Activated naive CD8-positive, alpha-beta T cell (primary cell): ENCODE data around the gene PLD5.
"Not testable (repeated sequence)": the region's sequence is repeated elsewhere in the genome, so short reads cannot be mapped to it uniquely, and the experiment has no call there.

ENCODE experiments used
- H3K27ac Mint-ChIP-seq: one replicate; pipeline ENCODE4 v1.8.0; 2021; ENCODE audit warnings: mixed read lengths
- H3K27me3 Mint-ChIP-seq: one replicate; pipeline ENCODE4 v1.8.0; 2021; ENCODE audit warnings: mixed read lengths
- H3K36me3 Mint-ChIP-seq: one replicate; pipeline ENCODE4 v1.8.0; 2021; ENCODE audit warnings: mixed read lengths
- H3K4me1 Mint-ChIP-seq: one replicate; pipeline ENCODE4 v1.8.0; 2021; ENCODE audit warnings: low read depth, mixed read lengths
- H3K4me3 Mint-ChIP-seq: one replicate; pipeline ENCODE4 v1.8.0; 2021; ENCODE audit warnings: mild to moderate bottlenecking, mixed read lengths
- H3K9me3 Mint-ChIP-seq: one replicate; pipeline ENCODE4 v1.8.0; 2021; ENCODE audit warnings: low read depth, mixed read lengths

Gene PLD5

DNA sequence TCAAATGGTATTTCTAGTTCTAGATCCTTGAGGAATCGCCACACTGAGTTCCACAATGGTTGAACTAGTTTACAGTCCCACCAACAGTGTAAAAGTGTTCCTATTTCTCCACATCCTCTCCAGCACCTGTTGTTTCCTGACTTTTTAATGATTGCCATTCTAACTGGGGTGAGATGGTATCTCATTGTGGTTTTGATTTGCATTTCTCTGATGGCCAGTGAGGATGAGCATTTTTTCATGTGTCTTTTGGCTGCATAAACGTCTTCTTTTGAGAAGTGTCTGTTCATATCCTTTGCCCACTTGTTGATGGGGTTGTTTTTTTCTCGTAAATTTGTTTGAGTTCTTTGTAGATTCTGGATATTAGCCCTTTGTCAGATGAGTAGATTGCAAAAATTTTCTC, 427.2 kb downstream of the PLD5 start:
- H3K4me3 Mint-ChIP-seq, H3K36me3 Mint-ChIP-seq, H3K27me3 Mint-ChIP-seq, H3K4me1 Mint-ChIP-seq, H3K27ac Mint-ChIP-seq, H3K9me3 Mint-ChIP-seq: not testable (repeated sequence)

DNA sequence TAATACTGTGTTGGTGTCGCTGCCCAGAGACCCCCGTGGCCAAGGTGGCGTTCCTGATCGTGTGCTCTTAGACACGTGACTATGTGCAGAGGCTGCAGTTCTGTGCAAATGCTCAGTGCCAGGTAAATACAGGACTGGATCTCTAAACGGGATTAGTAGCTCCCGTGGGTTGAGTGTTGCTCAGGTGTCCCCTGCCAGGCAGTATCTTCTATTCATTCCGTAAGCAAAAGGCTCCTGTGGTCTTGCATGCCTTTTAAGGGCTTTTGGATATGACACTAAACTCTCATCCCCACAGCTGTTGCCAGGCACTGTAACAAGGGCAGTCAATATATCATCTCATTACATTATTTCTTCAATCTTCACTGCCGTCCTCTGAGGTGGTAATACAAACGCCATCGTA, 431.4 kb downstream of the PLD5 start:
- H3K27ac Mint-ChIP-seq: no peak overlapping the region
- no peaks in the 10 kb centered on the region for H3K27me3 Mint-ChIP-seq
- no peaks in the 10 kb centered on the region for H3K4me1 Mint-ChIP-seq
- no peaks in the 10 kb centered on the region for H3K9me3 Mint-ChIP-seq
- H3K4me3 Mint-ChIP-seq: no peak overlapping the region
- H3K36me3 Mint-ChIP-seq: no peaks in the 10 kb centered on the region

DNA sequence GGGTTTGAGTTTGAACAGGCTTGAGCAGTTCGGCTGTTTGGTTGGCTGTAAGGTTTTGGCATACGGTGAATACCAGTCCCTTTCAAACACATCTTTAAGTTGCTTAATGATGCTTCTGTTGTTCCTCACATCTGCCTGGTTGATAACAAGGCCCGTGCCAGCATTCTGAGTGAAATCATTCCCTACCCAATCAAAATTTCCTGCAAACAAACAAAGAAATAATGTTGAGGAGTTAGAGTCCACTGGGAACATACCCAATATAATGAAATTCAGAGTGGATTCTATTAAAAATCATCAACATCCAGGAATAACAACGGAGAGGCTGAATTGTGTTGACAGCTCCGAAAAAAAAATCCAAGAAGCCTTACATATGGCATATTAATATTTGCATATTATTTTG, 434.6 kb downstream of the PLD5 start:
- peaks cover 2% of the 10 kb centered on the region for H3K27me3 Mint-ChIP-seq
- H3K4me3 Mint-ChIP-seq: no peak overlapping the region
- H3K36me3 Mint-ChIP-seq: no peaks in the 10 kb centered on the region
- no peaks in the 10 kb centered on the region for H3K9me3 Mint-ChIP-seq
- H3K27ac Mint-ChIP-seq: no peak overlapping the region
- no peaks in the 10 kb centered on the region for H3K4me1 Mint-ChIP-seq

DNA sequence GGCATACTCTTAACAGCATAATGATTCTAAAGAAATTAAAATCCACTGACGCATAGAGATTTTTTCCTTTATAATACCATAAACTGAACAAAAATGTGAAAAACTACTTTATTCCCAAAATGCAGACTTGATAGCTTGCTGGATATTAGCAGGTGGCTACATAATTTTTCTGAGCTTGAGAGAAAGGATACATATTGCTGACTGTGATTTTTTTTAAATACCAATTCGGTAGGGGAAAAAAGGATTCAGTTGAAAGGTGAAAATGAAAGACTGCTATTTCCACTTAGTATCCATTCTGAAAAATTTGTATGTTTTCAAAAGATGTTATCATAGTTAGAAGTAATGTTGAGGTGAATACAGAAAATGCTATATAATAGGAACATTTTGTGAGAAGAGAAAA, 435.6 kb downstream of the PLD5 start:
- Mint-ChIP-seq H3K9me3 (no peaks in the 10 kb centered on the region), H3K4me1 (no peaks in the 10 kb centered on the region)

DNA sequence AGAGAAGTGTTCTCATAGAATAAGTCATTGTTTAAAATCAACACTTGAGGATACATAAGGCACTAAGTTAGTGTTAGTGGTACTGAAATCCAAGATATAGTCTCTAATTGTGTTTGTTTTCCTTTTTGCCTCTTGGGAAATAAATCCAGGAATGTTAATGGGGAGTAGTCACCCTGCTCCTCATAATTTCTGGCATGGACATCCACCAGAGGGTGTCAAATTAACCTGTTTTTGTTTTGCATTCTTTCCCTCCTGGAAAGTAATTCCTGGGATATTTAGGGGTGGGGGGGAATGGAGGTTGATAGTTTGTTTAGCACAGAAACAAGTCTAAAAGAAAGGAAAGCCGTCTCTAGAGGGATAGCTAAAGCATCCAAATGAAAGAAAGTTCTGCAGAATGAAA, 437.8 kb downstream of the PLD5 start:
- no peak overlapping the region for H3K4me3 Mint-ChIP-seq
- H3K27me3 Mint-ChIP-seq: peaks cover 5% of the 10 kb centered on the region
- H3K4me1 Mint-ChIP-seq: no peaks in the 10 kb centered on the region
- no peak overlapping the region for H3K27ac Mint-ChIP-seq
- H3K36me3 Mint-ChIP-seq: no peaks in the 10 kb centered on the region
- H3K9me3 Mint-ChIP-seq: no peaks in the 10 kb centered on the region

More for the DNA sequence above, 435.6 kb downstream of the PLD5 start:
- Mint-ChIP-seq H3K27me3 (peaks cover 2% of the 10 kb centered on the region), H3K27ac (no peak overlapping the region), H3K4me3 (no peak overlapping the region), H3K36me3 (no peaks in the 10 kb centered on the region)

DNA sequence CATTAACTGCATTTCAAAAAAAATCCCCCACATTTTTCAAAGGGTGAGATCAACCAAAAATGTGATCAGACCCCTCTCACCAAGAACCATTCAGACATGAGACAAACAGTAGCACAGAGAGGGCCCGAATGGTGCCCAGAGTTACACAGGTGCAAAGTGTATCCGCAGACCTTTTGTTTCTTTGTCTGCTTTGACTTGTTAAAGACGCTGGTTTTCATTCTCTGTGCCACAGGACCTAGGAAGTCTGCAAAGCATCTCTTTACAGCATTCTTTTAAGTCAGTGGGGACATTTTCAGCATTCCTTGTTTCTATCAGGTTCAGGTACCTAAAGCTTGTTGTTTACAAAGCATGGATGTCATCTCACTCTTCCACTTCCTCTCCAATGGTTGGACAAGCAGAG, 438.4 kb downstream of the PLD5 start:
- H3K27me3 Mint-ChIP-seq: peaks cover 5% of the 10 kb centered on the region
- H3K4me3 Mint-ChIP-seq: no peak overlapping the region
- H3K27ac Mint-ChIP-seq: no peak overlapping the region
- H3K4me1 Mint-ChIP-seq: no peaks in the 10 kb centered on the region
- H3K9me3 Mint-ChIP-seq: no peaks in the 10 kb centered on the region
- H3K36me3 Mint-ChIP-seq: no peaks in the 10 kb centered on the region

DNA sequence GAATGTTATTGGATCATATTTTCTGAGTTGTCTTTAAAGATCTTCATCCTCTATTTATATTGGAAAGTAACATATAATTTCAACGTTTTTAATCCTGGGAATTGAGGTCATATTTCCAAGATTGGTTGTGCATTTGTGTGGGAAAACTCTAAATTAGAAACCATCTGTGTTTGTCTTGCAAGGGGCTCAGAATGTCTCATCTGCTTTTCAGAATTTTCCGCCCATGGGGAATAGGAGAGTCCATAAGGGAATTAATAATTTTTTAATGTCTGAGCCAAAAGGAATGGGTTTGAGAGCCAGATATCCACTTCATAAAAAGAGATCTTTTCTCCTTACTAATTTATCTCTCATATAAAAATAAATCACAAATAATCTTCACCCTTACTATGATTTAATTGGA, 440.8 kb downstream of the PLD5 start:
- H3K27ac Mint-ChIP-seq: no peak overlapping the region
- peaks cover 5% of the 10 kb centered on the region for H3K27me3 Mint-ChIP-seq
- no peaks in the 10 kb centered on the region for H3K36me3 Mint-ChIP-seq

DNA sequence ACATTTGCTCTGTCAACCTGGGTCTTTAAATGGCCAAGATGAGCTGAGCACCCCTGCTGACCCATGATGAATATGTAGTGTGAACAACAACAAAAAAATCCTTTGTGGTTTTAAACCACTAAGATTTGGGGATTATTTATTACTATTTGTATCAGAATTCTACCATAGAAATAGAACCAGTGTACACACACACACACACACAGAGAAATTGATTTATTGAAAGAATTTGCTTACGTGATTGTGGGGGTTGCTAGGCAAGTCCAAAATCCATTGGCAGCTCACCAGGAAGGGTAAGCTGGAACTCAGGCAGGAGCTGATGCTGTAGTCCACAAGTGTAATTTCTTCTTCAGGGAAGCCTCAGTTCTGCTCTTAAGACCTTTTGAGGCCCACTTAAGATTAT, 443.1 kb downstream of the PLD5 start:
- Mint-ChIP-seq H3K27me3 (peaks cover 5% of the 10 kb centered on the region), H3K4me3 (no peak overlapping the region), H3K36me3 (no peaks in the 10 kb centered on the region), H3K27ac (no peak overlapping the region), H3K9me3 (no peaks in the 10 kb centered on the region), H3K4me1 (no peaks in the 10 kb centered on the region)

More for the DNA sequence above, 440.8 kb downstream of the PLD5 start:
- no peaks in the 10 kb centered on the region for H3K4me1 Mint-ChIP-seq
- H3K4me3 Mint-ChIP-seq: no peak overlapping the region
- no peaks in the 10 kb centered on the region for H3K9me3 Mint-ChIP-seq

DNA sequence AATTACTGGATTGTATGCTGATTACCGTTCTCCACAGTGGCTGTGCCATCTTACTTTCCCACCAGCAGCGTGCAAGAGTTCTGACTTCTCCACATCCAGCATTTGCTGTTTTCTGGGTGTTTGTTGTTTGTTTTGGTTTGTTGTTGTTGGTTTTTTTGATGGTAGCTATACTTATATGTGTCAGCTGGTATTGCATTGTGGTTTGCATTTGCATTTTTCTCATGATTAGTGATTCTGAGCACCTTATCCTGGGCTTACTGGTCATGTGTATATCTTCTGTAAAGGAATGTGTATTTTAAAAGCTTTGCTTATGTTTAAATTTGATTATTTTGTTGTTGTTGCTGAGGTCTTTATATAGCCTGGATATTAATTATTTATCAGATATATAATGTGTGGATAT, 458.7 kb downstream of the PLD5 start:
- H3K27ac Mint-ChIP-seq: no peak overlapping the region
- H3K9me3 Mint-ChIP-seq: no peaks in the 10 kb centered on the region
- H3K36me3 Mint-ChIP-seq: no peaks in the 10 kb centered on the region
- no peak overlapping the region for H3K4me3 Mint-ChIP-seq
- H3K27me3 Mint-ChIP-seq: peaks cover 3% of the 10 kb centered on the region
- H3K4me1 Mint-ChIP-seq: no peaks in the 10 kb centered on the region

DNA sequence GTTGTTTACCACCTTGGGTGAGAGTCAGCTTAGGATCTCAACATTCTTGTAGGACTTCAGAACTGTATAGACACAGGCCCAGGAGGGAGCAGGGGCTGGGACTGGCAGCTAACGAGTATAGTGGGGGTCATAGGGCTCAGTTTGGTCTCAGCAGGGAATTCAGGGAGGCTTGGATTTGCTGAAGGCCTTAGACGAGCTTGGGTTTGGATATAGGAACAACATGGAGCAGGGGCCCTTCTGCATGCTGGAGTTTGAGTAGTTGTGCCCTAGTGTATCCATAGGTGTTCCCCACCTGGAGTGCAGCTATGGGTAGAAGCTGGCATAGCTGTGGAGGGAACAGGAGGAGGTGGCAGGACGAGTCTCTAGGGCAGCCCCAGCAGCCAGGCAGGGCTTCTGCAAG, 462.2 kb downstream of the PLD5 start:
- Mint-ChIP-seq H3K4me3 (no peak overlapping the region), H3K9me3 (no peaks in the 10 kb centered on the region), H3K27me3 (no peaks in the 10 kb centered on the region), H3K27ac (no peak overlapping the region), H3K36me3 (no peaks in the 10 kb centered on the region), H3K4me1 (no peaks in the 10 kb centered on the region)

DNA sequence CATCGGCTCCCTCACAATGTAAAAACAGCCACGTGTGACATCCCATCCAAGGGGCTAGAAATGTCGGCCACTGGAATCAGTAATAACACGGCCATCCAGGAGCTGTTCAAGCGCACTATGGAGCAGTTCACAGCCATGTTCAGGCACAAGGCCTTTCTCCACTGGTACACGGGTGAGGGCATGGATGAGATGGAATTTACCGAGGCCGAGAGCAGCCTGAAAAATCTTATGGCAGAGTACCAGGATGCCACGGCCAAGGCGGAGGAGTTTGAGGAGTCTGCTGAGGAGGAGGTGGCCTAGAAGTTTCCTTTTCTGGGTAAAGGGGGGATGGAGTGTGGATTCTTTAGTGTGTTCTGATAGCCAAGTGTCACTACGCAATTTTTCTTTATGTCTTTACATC, 464.5 kb downstream of the PLD5 start:
- Mint-ChIP-seq H3K9me3 (no peaks in the 10 kb centered on the region), H3K36me3 (no peaks in the 10 kb centered on the region), H3K27ac (no peak overlapping the region), H3K27me3 (no peaks in the 10 kb centered on the region), H3K4me1 (no peaks in the 10 kb centered on the region), H3K4me3 (no peak overlapping the region)

DNA sequence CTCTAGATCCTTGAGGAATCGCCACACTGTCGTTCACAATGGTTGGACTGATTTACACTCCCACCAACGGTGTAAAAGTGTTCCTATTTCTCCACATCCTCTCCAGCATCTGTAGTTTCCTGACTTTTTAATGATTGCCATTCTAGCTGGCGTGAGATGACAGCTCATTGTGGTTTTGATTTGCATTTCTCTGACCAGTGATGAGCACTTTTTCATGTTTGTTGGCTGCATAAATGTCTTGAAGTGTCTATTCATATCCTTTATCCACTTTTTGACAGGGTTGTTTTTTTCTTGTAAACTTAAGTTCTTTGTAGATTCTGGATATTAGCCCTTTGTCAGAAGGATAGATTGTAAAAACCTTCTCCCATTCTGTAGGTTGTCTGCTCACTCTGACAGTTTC, 465.9 kb downstream of the PLD5 start:
- H3K4me1 Mint-ChIP-seq, H3K4me3 Mint-ChIP-seq, H3K9me3 Mint-ChIP-seq, H3K27me3 Mint-ChIP-seq, H3K27ac Mint-ChIP-seq, H3K36me3 Mint-ChIP-seq: not testable (repeated sequence)

DNA sequence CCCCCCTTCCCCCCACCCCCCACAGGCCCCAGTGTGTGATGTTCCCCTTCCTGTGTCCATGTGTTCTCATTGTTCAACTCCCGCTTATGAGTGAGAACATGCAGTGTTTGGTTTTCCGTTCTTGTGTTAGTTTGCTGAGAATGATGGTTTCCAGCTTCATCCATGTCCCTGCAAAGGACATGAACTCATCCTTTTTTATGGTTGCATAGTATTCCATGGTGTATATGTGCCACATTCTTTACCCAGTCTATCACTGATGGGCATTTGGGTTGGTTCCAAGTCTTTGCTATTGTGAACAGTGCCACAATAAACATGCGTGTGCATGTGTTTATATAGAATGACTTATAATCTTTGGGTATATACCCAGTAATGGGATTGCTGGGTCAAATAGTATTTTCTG, 466.3 kb downstream of the PLD5 start:
- H3K27me3 Mint-ChIP-seq, H3K27ac Mint-ChIP-seq, H3K36me3 Mint-ChIP-seq, H3K4me1 Mint-ChIP-seq, H3K9me3 Mint-ChIP-seq, H3K4me3 Mint-ChIP-seq: not testable (repeated sequence)

DNA sequence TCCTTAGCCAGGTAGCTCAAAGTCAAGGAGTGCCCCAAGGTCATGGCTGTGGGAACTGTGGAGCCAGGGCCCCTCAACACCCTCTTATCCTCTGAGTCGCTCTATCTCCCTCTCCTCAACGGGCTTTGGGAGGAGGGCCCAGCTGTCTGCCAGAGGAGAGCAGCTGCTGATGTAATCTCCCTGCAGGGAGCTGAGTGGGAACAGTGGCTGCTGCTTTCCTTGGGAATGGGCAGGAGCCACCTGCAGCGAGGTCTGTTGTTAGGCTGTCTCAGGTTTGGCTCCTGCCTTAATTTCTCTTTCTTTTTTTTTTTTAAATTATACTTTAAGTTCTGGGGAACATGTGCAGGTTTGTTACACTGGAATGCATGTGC, 466.8 kb downstream of the PLD5 start:
- Mint-ChIP-seq H3K27me3 (no peaks in the 10 kb centered on the region), H3K27ac (no peak overlapping the region), H3K36me3 (no peaks in the 10 kb centered on the region), H3K9me3 (no peaks in the 10 kb centered on the region), H3K4me1 (no peaks in the 10 kb centered on the region), H3K4me3 (no peak overlapping the region)

DNA sequence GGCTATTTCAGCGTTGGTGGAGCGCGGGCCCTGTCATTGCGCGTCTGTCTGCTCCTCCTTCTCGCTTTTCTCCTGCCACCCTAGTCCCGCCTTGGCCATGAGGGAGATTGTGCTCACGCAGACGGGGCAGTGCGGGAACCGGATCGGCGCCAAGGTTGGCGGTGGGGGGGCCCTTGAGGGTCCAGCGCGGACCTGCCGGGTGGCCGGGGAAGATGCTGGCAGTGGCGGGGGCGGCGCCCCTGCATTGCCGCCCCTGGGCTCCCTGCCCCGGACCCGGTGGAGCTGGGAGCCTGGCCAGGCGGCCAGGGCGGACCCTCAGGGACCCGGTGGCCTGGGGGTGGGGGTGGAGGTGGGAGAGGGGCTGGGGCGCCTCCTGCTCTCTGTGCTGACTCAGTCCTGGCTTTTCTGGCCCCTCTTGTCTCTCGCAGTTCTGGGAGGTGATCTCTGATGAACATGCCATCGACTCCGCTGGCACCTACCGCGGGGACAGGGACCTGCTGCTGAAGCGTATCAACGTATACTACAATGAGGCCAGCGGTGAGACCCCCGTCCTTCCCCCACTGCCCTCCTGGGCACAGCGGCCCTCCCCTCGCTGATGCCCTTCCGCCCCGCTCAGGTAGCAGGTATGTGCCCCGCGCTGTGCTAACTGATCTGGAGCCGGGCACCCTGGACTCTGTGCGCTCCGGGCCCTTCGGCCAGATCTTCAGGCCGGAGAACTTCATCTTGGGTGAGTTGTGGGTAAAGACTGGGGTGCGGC, 467.3 kb downstream of the PLD5 start:
- Mint-ChIP-seq H3K4me1 (no peaks in the 10 kb centered on the region), H3K4me3 (no peak overlapping the region), H3K36me3 (no peaks in the 10 kb centered on the region), H3K27ac (no peak overlapping the region), H3K9me3 (no peaks in the 10 kb centered on the region), H3K27me3 (no peaks in the 10 kb centered on the region)

DNA sequence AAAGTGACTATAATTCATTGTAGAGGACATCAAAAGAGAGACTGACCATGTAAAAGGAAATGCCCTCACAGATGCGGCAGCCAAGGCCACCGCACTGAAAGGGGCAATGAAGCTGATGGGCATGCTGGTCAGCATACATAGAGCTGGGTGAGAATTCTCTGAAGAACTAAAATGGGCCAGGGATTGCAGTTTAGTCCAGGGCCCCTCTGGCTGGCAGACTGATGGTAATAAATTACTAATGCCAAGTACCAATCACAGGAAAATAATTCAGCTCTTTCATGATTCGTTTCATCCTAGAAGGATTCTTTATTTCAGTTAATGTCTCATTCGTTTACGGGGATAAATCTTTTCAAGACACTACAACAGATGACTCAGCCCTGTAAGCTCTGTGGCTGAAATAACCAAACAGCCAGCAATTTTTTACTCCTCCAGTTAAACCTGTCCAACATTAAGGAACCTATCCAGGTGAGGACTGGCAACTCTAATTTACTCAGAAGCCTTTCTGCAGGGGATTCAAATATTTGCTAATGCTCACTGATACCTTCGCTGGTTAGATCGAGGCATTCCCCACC, 468.7 kb downstream of the PLD5 start:
- H3K27ac Mint-ChIP-seq: no peak overlapping the region
- no peaks in the 10 kb centered on the region for H3K36me3 Mint-ChIP-seq

More for the DNA sequence above, 468.7 kb downstream of the PLD5 start:
- Mint-ChIP-seq H3K27me3 (peaks cover 2% of the 10 kb centered on the region), H3K9me3 (no peaks in the 10 kb centered on the region), H3K4me1 (no peaks in the 10 kb centered on the region), H3K4me3 (no peak overlapping the region)
